HepG2 (cell line): ENCODE results near the gene CCDC83. TPM values are rescaled to one million over a fixed set of nuclear protein-coding genes. Genes with fewer than 3 reads are reported as not detected.

Experiments used
- EP300 ChIP-seq, 3 experiments: sonication (generic) in 1 of 3; formaldehyde crosslinking in 1 of 3; IDR thresholded peaks; 2 replicates each; pipeline versions ENCODE4 v1.5.1 to v1.6.1; 2011 to 2020; ENCODE audit warnings: low read depth in 2 of 3, low read length in 2 of 3, borderline replicate concordance in 1 of 3, improper control_type of control experiment in 1 of 3, mild to moderate bottlenecking in 1 of 3, missing genetic modification reagents in 1 of 3, moderate library complexity in 1 of 3
- GABPA ChIP-seq, 2 experiments: IDR thresholded peaks; 2 replicates each; pipeline ENCODE4 v1.6.1; 2011 to 2016; ENCODE audit warnings: low read depth in 2 of 2, low read length in 1 of 2, missing biosample characterization in 1 of 2, missing genetic modification characterization in 1 of 2
- HOMEZ ChIP-seq: IDR thresholded peaks from 2 replicates; pipeline ENCODE4 v1.6.1; 2016; ENCODE audit warnings: low read depth
- IRF9 ChIP-seq: sonication (generic); formaldehyde crosslinking; IDR thresholded peaks from 2 replicates; pipeline ENCODE4 v1.8.0; 2022; ENCODE audit warnings: missing genetic modification reagents, mild to moderate bottlenecking, borderline replicate concordance
- JDP2 ChIP-seq: sonication (generic); formaldehyde crosslinking; IDR thresholded peaks from 2 replicates; pipeline ENCODE4 v1.8.1; 2022; ENCODE audit warnings: missing genetic modification reagents, borderline replicate concordance
- NCOA1 ChIP-seq: sonication (generic); formaldehyde crosslinking; IDR thresholded peaks from 2 replicates; pipeline ENCODE4 v1.9.0; 2021; ENCODE audit warnings: missing genetic modification reagents
- TARDBP ChIP-seq: sonication (generic); formaldehyde crosslinking; IDR thresholded peaks from 2 replicates; pipeline ENCODE4 v1.8.0; 2022; ENCODE audit warnings: mild to moderate bottlenecking, missing genetic modification reagents
- ZNF367 ChIP-seq: sonication (generic); formaldehyde crosslinking; IDR thresholded peaks from 2 replicates; pipeline ENCODE4 v1.4.0; 2020; ENCODE audit warnings: missing genetic modification reagents, borderline replicate concordance
- ZNF530 ChIP-seq: sonication (generic); formaldehyde crosslinking; IDR thresholded peaks from 2 replicates; pipeline ENCODE4 v1.5.0; 2020; ENCODE audit warnings: low read depth, mild to moderate bottlenecking, missing genetic modification reagents
- ZNF557 ChIP-seq: sonication (generic); formaldehyde crosslinking; IDR thresholded peaks from 2 replicates; pipeline ENCODE4 v1.4.0; 2020; ENCODE audit warnings: missing genetic modification reagents
- ZNF773 ChIP-seq: sonication (generic); formaldehyde crosslinking; IDR thresholded peaks from 2 replicates; pipeline ENCODE4 v1.4.0; 2020; ENCODE audit warnings: missing genetic modification reagents, borderline replicate concordance
- ZNF891 ChIP-seq: sonication (generic); formaldehyde crosslinking; IDR thresholded peaks from 2 replicates; pipeline ENCODE4 v1.5.0; 2020; ENCODE audit warnings: mild to moderate bottlenecking, missing genetic modification reagents
- polyA plus RNA-seq, 8 experiments: library from polyadenylated mRNA; depleted of rRNA in 3 of 8; stranded (reverse) in 7 of 8; unstranded in 1 of 8; fragments of >200 nt; fragmentation: Illumina TruSeq in 4 of 8; extraction: Trizol in 4 of 8; gene quantifications; 2 replicates each; pipeline versions ENCODE4 v1.2.1 to v1.2.3, GENCODE V29; 2011 to 2016; ENCODE audit warnings: low read depth in 4 of 8, missing spikeins in 1 of 8, mixed read lengths in 1 of 8; ENCODE audit not compliant: insufficient read depth in 1 of 8
- total RNA-seq, 5 experiments: library from RNA; depleted of rRNA; stranded (reverse); fragments of >200 nt; fragmentation: Illumina TruSeq; extraction: Trizol; gene quantifications; 2 replicates each; pipeline ENCODE4 v1.2.3, GENCODE V29; 2016; ENCODE audit warnings: low read depth in 1 of 5

CCDC83 gene
- total and polyA plus RNA-seq, 2 of the 13 experiments (the other 11 are each of a cell fraction or from before 2014, with no cell fraction given) = not detected

- TF ChIP-seq ZNF530 (CRISPR knock-in tag) = no peak
- no peak for TF ChIP-seq NCOA1 (CRISPR knock-in tag)
- TF ChIP-seq GABPA (IDR thresholded peaks at IDR 0.05; ENCODE audit: low read depth, low read length) = no peak
- TF ChIP-seq GABPA (CRISPR knock-in tag; IDR thresholded peaks at IDR 0.05; ENCODE audit: low read depth) = no peak
- no peak for TF ChIP-seq ZNF367 (CRISPR knock-in tag)
- TF ChIP-seq HOMEZ (CRISPR knock-in tag) = no peak
- TF ChIP-seq JDP2 (CRISPR knock-in tag) = no peak
- no peak for TF ChIP-seq IRF9 (CRISPR knock-in tag)
- no peak for TF ChIP-seq EP300 (IDR thresholded peaks at IDR 0.05; ENCODE audit: low read depth in 2 of 2, low read length in 2 of 2)
- no peak for TF ChIP-seq EP300 (CRISPR knock-in tag; IDR thresholded peaks at IDR 0.05; ENCODE audit: borderline replicate concordance)
- no peak for TF ChIP-seq TARDBP (CRISPR knock-in tag)
- no peak for TF ChIP-seq ZNF557
- TF ChIP-seq ZNF891 = peak; percentile 75; the same call in 1 of the 2 replicates
- TF ChIP-seq ZNF773 (CRISPR knock-in tag) = no peak
These were observed 44.1 kb upstream of the CCDC83 start, which contains the start of gene SYTL2 (continued) for GRCh38 chr11:85810871-85811611.
